ENCODE results near the gene DMAP1.

GRCh38 chr1:44261171-44261817, 48.0 kb downstream of the DMAP1 start:
- no peak for TF ChIP-seq POLR2AphosphoS5 (IDR thresholded peaks at IDR 0.05)
- TF ChIP-seq CTCF (IDR thresholded peaks at IDR 0.05): no peak
